ENCODE measurements around the gene CTR9. TPM values are rescaled to one million over a fixed set of nuclear protein-coding genes. Genes with fewer than 3 reads are reported as not detected.
A peak's percentile ranks its signal among the peaks of the same experiment; 100 is the strongest.

CTR9 gene
- total and polyA plus RNA-seq, 9 of the 15 experiments (the other 6 are each of a cell fraction or from before 2014, with no cell fraction given), result 25.4 to 79.3 (median 47.3) TPM

DNA sequence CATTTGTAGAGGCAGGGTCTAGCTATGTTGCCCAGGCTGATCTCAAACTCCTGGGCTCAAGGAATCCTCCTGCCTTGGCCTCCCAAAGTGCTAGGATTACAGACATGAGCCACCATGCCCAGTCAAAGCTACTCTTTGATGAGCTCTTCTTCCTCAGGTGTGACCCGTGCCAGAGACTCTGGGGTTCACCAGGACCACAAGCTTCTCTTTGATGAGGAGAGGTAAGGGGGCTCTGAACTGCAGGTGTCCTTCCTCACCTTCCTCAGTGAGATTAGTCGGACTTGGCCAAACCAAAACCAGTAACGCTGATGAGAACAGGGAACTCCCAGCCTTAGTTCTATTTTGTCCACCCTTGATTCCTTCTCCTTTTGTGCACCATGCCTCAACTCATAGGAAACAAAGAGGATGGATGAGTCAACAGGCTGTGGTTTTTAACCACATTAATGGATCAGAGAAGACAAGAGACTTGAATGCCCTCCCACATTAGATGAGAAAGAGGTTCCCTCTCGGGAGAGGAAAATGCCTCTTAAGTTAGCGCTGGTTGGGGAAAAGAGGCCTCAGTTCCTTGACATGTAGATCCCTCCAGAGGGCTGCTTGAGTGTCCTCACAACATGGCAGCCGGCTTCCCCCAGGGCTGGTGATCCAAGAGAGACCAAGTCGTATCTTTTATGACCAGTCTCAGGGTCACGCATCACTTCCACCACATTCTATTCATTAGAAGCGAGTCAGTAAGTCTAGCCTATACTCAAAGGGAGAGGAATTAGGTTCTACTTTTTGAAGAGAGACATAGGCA is 25.7 kb upstream of the CTR9 start (continued):
- TF ChIP-seq NR2C2 (CRISPR knock-in tag; IDR thresholded peaks at IDR 0.05), result no peak
- TF ChIP-seq NR2C2 (tag; IDR thresholded peaks at IDR 0.05), result no peak
- peak; percentile 73; the same call in 1 of the 2 replicates for TF ChIP-seq ESRRA (IDR thresholded peaks at IDR 0.05; ENCODE audit: borderline replicate concordance, low read depth)
- TF ChIP-seq YY1 (IDR thresholded peaks at IDR 0.05; ENCODE audit: borderline replicate concordance in 1 of 3, control insufficient read depth in 1 of 3, extremely low read depth in 1 of 3, insufficient read depth in 3 of 3, insufficient read length in 1 of 3, insufficient replicate concordance in 2 of 3, low read depth in 1 of 3, low read length in 2 of 3), result peak in 1 of 3 experiments; percentile 63
- TF ChIP-seq JUND (IDR thresholded peaks at IDR 0.05; ENCODE audit: borderline replicate concordance, low read depth, low read length), result peak; percentile 87
- peak; percentile 84; the same call in 2 of the 3 replicates for TF ChIP-seq JUND (tag; IDR thresholded peaks at IDR 0.05; ENCODE audit: borderline replicate concordance, low read depth, low read length)
- no peak for TF ChIP-seq SNIP1 (IDR thresholded peaks at IDR 0.05; ENCODE audit: low read depth)

DNA sequence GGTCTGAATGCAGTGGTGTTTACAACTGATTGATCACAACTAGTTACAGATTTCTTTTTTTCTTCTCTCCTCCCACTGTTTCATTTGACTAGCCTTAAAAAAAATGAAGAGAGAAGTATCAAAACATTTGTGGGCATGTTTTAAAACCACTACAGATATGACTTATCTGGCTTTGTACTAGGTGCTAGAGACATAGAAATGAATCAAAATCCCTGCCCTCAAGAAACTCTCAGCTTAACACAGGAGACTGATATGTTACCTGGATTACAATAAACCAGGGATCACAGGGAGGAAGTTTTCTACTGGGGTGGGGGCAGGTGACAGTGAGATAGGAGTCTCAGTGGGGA is 25.2 kb upstream of the CTR9 start:
- Histone ChIP-seq H3K79me2 (ENCODE audit: control insufficient read depth, insufficient read depth, low read length) (no peaks in the 10 kb centered on the region), H3K27ac (ENCODE audit: extremely low read depth, low read depth, low read length) (no peak overlapping the region), H3K4me3 (no peak overlapping the region), H3K9ac (ENCODE audit: insufficient read depth in 1 of 2, low read depth in 2 of 2, low read length in 2 of 2) (no peak overlapping the region), H3K9me3 (replicated peaks; ENCODE audit: control insufficient read depth, insufficient read depth, low read depth, low read length) (no peaks in the 10 kb centered on the region), H3K4me2 (ENCODE audit: insufficient read depth, low read length) (no peak overlapping the region), H3K9me1 (ENCODE audit: control insufficient read depth, insufficient read depth, low read length) (no peaks in the 10 kb centered on the region), H3K27me3 (ENCODE audit: control insufficient read depth in 2 of 2, insufficient read depth in 2 of 2, low read length in 2 of 2) (no peaks in the 10 kb centered on the region; a peak in 1 of 5 replicates), H3K4me1 (replicated peaks in 1 of 2; ENCODE audit: control insufficient read depth in 2 of 2, insufficient read depth in 2 of 2, low read length in 2 of 2) (peaks cover 0 to 6% of the 10 kb centered on the region in 2 experiments; a peak in 4 of 5 replicates), H3K36me3 (ENCODE audit: control insufficient read depth, insufficient read depth, low read length) (no peaks in the 10 kb centered on the region), H4K20me1 (replicated peaks; ENCODE audit: control insufficient read depth, insufficient read depth, low read length) (no peaks in the 10 kb centered on the region), H2AFZ (ENCODE audit: low read depth, low read length) (0 out of 2 replicates have a peak overlapping the region, but pooled peaks have one; percentile 0)
- ChIA-PET CTCF (ENCODE audit: low intra/inter-chr PET ratio) (no interaction called here), POLR2A (no interaction called here)
- in situ Hi-C loops (cut with MboI), result loop anchor here (5.0 to 25.0 kb wide), 3 partner anchors 104 to 514 kb away; no protein-coding TSS in a partner anchor
- DNase-seq (ENCODE audit: extremely low read depth in 1 of 4, low spot score in 3 of 4), result no peak
- no peak for ATAC-seq
- FAIRE-seq, result no peak
- BruUV-seq (replicated peaks), result no TSS peak
- TF ChIP-seq JUND (IDR thresholded peaks at IDR 0.05; ENCODE audit: borderline replicate concordance, low read depth, low read length) (no peak), JUND (tag; IDR thresholded peaks at IDR 0.05; ENCODE audit: borderline replicate concordance, low read depth, low read length) (no peak), HMG20A (CRISPR knock-in tag; conservative IDR thresholded peaks at IDR 0.05) (no peak), ZNF707 (CRISPR knock-in tag; conservative IDR thresholded peaks at IDR 0.05) (no peak), ZNF212 (CRISPR knock-in tag; IDR thresholded peaks at IDR 0.05) (no peak)
- TF ChIP-seq, protein P1, sequence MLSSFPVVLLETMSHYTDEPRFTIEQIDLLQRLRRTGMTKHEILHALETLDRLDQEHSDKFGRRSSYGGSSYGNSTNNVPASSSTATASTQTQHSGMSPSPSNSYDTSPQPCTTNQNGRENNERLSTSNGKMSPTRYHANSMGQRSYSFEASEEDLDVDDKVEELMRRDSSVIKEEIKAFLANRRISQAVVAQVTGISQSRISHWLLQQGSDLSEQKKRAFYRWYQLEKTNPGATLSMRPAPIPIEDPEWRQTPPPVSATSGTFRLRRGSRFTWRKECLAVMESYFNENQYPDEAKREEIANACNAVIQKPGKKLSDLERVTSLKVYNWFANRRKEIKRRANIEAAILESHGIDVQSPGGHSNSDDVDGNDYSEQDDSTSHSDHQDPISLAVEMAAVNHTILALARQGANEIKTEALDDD (IDR thresholded peaks at IDR 0.05), result 0 out of 2 replicates have a peak, but pooled peaks have one; percentile 2
- intact Hi-C loops (cut with micrococcal nuclease), result no loop called here
